ENCODE measurements around the gene MYRIP.

GRCh38 chr3:40055956-40056355 lies 246.5 kb downstream of the MYRIP start:
- TF ChIP-seq CTCF (IDR thresholded peaks at IDR 0.05) (no peak), POLR2A (IDR thresholded peaks at IDR 0.05) (no peak)

Measured in thyroid gland (tissue), 4 donors.